ENCODE measurements around the gene SUPT6H. TPM values are rescaled to one million over a fixed set of nuclear protein-coding genes. Genes with fewer than 3 reads are reported as not detected.
"Not testable (repeated sequence)": the region's sequence is repeated elsewhere in the genome, so short reads cannot be mapped to it uniquely, and the experiment has no call there.

Gene SUPT6H
- total RNA-seq, 1 donor from 2014 or later = 62.4 TPM

GRCh38 chr17:28728364-28729200 is 66.6 kb downstream of the SUPT6H start, which contains the start of gene NEK8:
TSS of gene NEK8 (plus strand) at chr17:28728788. CDS start at chr17:28728814, 26 bp downstream.
- Histone ChIP-seq H3K9me3 (no peaks in the 10 kb centered on the region), H3K27me3 (no peaks in the 10 kb centered on the region), H3K4me1 (peaks cover 23% of the 10 kb centered on the region), H3K27ac (peak within 1 kb of the TSS; percentile 95), H3K36me3 (peaks cover 13% of the 10 kb centered on the region), H3K4me3 (peak within 1 kb of the TSS; percentile 64)
- ATAC-seq = peak; percentile 77
- DNase-seq = peak; percentile 98
- TF ChIP-seq CTCF (IDR thresholded peaks at IDR 0.05) = no peak
- intact Hi-C loops (cut with DNase I) = no loop called here

GRCh38 chr17:28729950-28730330 is 67.9 kb downstream of the SUPT6H start:
- Histone ChIP-seq H3K9me3 (no peaks in the 10 kb centered on the region), H3K36me3 (no peaks in the 10 kb centered on the region), H3K27me3 (no peaks in the 10 kb centered on the region), H3K27ac (no peak overlapping the region), H3K4me3 (no peak overlapping the region), H3K4me1 (peaks cover 20% of the 10 kb centered on the region)
- no peak for ATAC-seq
- intact Hi-C loops (cut with DNase I) = no loop called here
- TF ChIP-seq CTCF (IDR thresholded peaks at IDR 0.05) = no peak
- DNase-seq = no peak

- no peak for ATAC-seq
- H3K4me3 ChIP-seq = no peak overlapping the region
- intact Hi-C loops (cut with DNase I) = no loop called here
- TF ChIP-seq CTCF (IDR thresholded peaks at IDR 0.05) = no peak
- DNase-seq = no peak
- peaks cover 8% of the 10 kb centered on the region for H3K4me1 ChIP-seq
- H3K9me3 ChIP-seq = no peaks in the 10 kb centered on the region
- H3K27ac ChIP-seq = no peak overlapping the region
- no peaks in the 10 kb centered on the region for H3K27me3 ChIP-seq
- H3K36me3 ChIP-seq = no peaks in the 10 kb centered on the region
Measured at GRCh38 chr17:28733346-28733745, 71.3 kb downstream of the SUPT6H start.

GRCh38 chr17:28734712-28735241 is 72.8 kb downstream of the SUPT6H start:
- no peak for TF ChIP-seq CTCF (IDR thresholded peaks at IDR 0.05)
- Histone ChIP-seq H3K4me1 (no peaks in the 10 kb centered on the region), H3K27me3 (no peaks in the 10 kb centered on the region), H3K27ac (no peak overlapping the region), H3K4me3 (no peak overlapping the region), H3K9me3 (no peaks in the 10 kb centered on the region), H3K36me3 (no peaks in the 10 kb centered on the region)
- intact Hi-C loops (cut with DNase I) = no loop called here
- DNase-seq = no peak
- ATAC-seq = no peak

GRCh38 chr17:28735242-28735722 is 73.3 kb downstream of the SUPT6H start:
- peak; percentile 38 for ATAC-seq
- DNase-seq = no peak
- no peak overlapping the region for H3K27ac ChIP-seq
- H3K9me3 ChIP-seq = no peaks in the 10 kb centered on the region
- intact Hi-C loops (cut with DNase I) = no loop called here
- H3K36me3 ChIP-seq = no peaks in the 10 kb centered on the region
- no peaks in the 10 kb centered on the region for H3K27me3 ChIP-seq
- H3K4me3 ChIP-seq = no peak overlapping the region
- no peaks in the 10 kb centered on the region for H3K4me1 ChIP-seq
- TF ChIP-seq CTCF (IDR thresholded peaks at IDR 0.05) = no peak

- H3K4me3 ChIP-seq; H3K27me3 ChIP-seq; H3K4me1 ChIP-seq; H3K36me3 ChIP-seq; DNase-seq; ATAC-seq; H3K9me3 ChIP-seq; H3K27ac ChIP-seq; intact Hi-C loops (cut with DNase I): not testable (repeated sequence)
Measured at GRCh38 chr17:28735913-28736769, 74.1 kb downstream of the SUPT6H start.

Measured in upper lobe of right lung (tissue), 1 donor.